Activated naive CD8-positive, alpha-beta T cell treated with anti-CD3 and anti-CD28 coated beads, Interleukin-2, amount 10 ng/mL, durations not matched to agents 7 days and 5 days (primary cell): Measurements from ENCODE around the gene NFATC1. TPM values are rescaled to one million over a fixed set of nuclear protein-coding genes. Genes with fewer than 3 reads are reported as not detected.

ENCODE experiments used
- ATAC-seq: fragments of 150-1000 bp; cut with Tn5 transposase; one replicate; pipeline ENCODE4 v1.10.0; 2021; ENCODE audit warnings: low read depth, moderate library complexity
- POLR2A ChIA-PET: fragments of 350-600 bp; sonication (Branson Sonifier 250); formaldehyde crosslinking; loops from one replicate; lab custom pipeline; 2021; ENCODE audit warnings: antibody characterized with exemption; lab: Charles Lee
- DNase-seq: peaks from one replicate; pipeline ENCODE4 v3.0.0; 2021
- H3K27ac Mint-ChIP-seq: one replicate; pipeline ENCODE4 v1.8.0; 2022; ENCODE audit warnings: mild to moderate bottlenecking, mixed read lengths
- H3K27me3 Mint-ChIP-seq: one replicate; pipeline ENCODE4 v1.8.0; 2022; ENCODE audit warnings: mild to moderate bottlenecking, moderate library complexity, mixed read lengths
- H3K36me3 Mint-ChIP-seq: one replicate; pipeline ENCODE4 v1.8.0; 2021; ENCODE audit warnings: mild to moderate bottlenecking, mixed read lengths
- H3K4me1 Mint-ChIP-seq: one replicate; pipeline ENCODE4 v1.8.0; 2021; ENCODE audit warnings: mixed read lengths
- H3K4me3 Mint-ChIP-seq: one replicate; pipeline ENCODE4 v1.8.0; 2022; ENCODE audit warnings: mild to moderate bottlenecking, moderate library complexity, mixed read lengths
- H3K9me3 Mint-ChIP-seq: one replicate; pipeline ENCODE4 v1.8.0; 2021; ENCODE audit warnings: mixed read lengths
- total RNA-seq, 2 experiments: library from RNA; stranded (reverse); gene quantifications; one replicate each; pipeline ENCODE4 v1.2.3, GENCODE V29; 2021

NFATC1 gene
- total RNA-seq, 2 experiments from 2014 or later, result 46.9 to 50.8 TPM

- Mint-ChIP-seq H3K4me1 (peaks cover 16% of the 10 kb centered on the region), H3K9me3 (peaks cover 7% of the 10 kb centered on the region)
Observed at GRCh38 chr18:79572093-79572780, 176.5 kb downstream of the NFATC1 start.

GRCh38 chr18:79572848-79573451 is 177.2 kb downstream of the NFATC1 start:
- DNase-seq (peak; percentile 16), ATAC-seq (no peak)
- Mint-ChIP-seq H3K4me3 (no peak overlapping the region), H3K9me3 (peaks cover 7% of the 10 kb centered on the region), H3K27me3 (no peaks in the 10 kb centered on the region), H3K36me3 (peaks cover 8% of the 10 kb centered on the region), H3K27ac (no peak overlapping the region), H3K4me1 (peaks cover 16% of the 10 kb centered on the region)
- POLR2A ChIA-PET, result no interaction called here

More at GRCh38 chr18:79572093-79572780, 176.5 kb downstream of the NFATC1 start:
- Mint-ChIP-seq H3K27me3 (no peaks in the 10 kb centered on the region), H3K27ac (no peak overlapping the region), H3K4me3 (no peak overlapping the region), H3K36me3 (peaks cover 8% of the 10 kb centered on the region)
- ATAC-seq (no peak), DNase-seq (peak; percentile 14)
- POLR2A ChIA-PET, result no interaction called here

- DNase-seq (peak; percentile 24), ATAC-seq (no peak)
- Mint-ChIP-seq H3K4me1 (peaks cover 16% of the 10 kb centered on the region), H3K27ac (no peak overlapping the region), H3K27me3 (no peaks in the 10 kb centered on the region), H3K4me3 (no peak overlapping the region), H3K36me3 (peaks cover 8% of the 10 kb centered on the region), H3K9me3 (peaks cover 7% of the 10 kb centered on the region)
- POLR2A ChIA-PET, result no interaction called here
Observed at GRCh38 chr18:79573921-79574491, 178.3 kb downstream of the NFATC1 start.

GRCh38 chr18:79574938-79575525 is 179.3 kb downstream of the NFATC1 start:
- Mint-ChIP-seq H3K9me3 (peaks cover 7% of the 10 kb centered on the region), H3K4me1 (peaks cover 14% of the 10 kb centered on the region), H3K36me3 (peaks cover 8% of the 10 kb centered on the region), H3K27me3 (no peaks in the 10 kb centered on the region), H3K27ac (peak overlapping the region; percentile 76), H3K4me3 (peak overlapping the region; percentile 33)
- DNase-seq (peak; percentile 59), ATAC-seq (peak; percentile 99)
- POLR2A ChIA-PET, result interaction anchor here (1.0 kb wide), 2 partner anchors 52 to 573 kb away, joined by 3 read pairs; no protein-coding TSS in a partner anchor

- ATAC-seq, result no peak
- Mint-ChIP-seq H3K4me1 (peaks cover 14% of the 10 kb centered on the region), H3K36me3 (peaks cover 8% of the 10 kb centered on the region), H3K27me3 (no peaks in the 10 kb centered on the region), H3K27ac (peak overlapping the region; percentile 76), H3K4me3 (peak overlapping the region; percentile 33), H3K9me3 (peaks cover 7% of the 10 kb centered on the region)
- peak; percentile 30 for DNase-seq
- POLR2A ChIA-PET, result no interaction called here
Observed at GRCh38 chr18:79575891-79576685, 180.4 kb downstream of the NFATC1 start.

- peak; percentile 24 for DNase-seq
- no peak for ATAC-seq
- peaks cover 8% of the 10 kb centered on the region for H3K36me3 Mint-ChIP-seq
- H3K27me3 Mint-ChIP-seq, result no peaks in the 10 kb centered on the region
- peaks cover 14% of the 10 kb centered on the region for H3K4me1 Mint-ChIP-seq
- POLR2A ChIA-PET, result no interaction called here
- peaks cover 7% of the 10 kb centered on the region for H3K9me3 Mint-ChIP-seq
- no peak overlapping the region for H3K4me3 Mint-ChIP-seq
- no peak overlapping the region for H3K27ac Mint-ChIP-seq
Observed at GRCh38 chr18:79576686-79577351, 181.1 kb downstream of the NFATC1 start.

GRCh38 chr18:79577451-79578395 is 182.0 kb downstream of the NFATC1 start:
- Mint-ChIP-seq H3K27ac (no peak overlapping the region), H3K27me3 (no peaks in the 10 kb centered on the region), H3K4me3 (no peak overlapping the region), H3K9me3 (peaks cover 6% of the 10 kb centered on the region), H3K36me3 (peaks cover 6% of the 10 kb centered on the region), H3K4me1 (peaks cover 14% of the 10 kb centered on the region)
- POLR2A ChIA-PET, result no interaction called here
- ATAC-seq (no peak), DNase-seq (peak; percentile 28)

GRCh38 chr18:79578396-79579260 is 182.9 kb downstream of the NFATC1 start:
- H3K4me3 Mint-ChIP-seq, result no peak overlapping the region
- peak; percentile 22 for DNase-seq
- no peaks in the 10 kb centered on the region for H3K9me3 Mint-ChIP-seq
- H3K4me1 Mint-ChIP-seq, result peaks cover 14% of the 10 kb centered on the region
- H3K36me3 Mint-ChIP-seq, result no peaks in the 10 kb centered on the region
- no peak overlapping the region for H3K27ac Mint-ChIP-seq
- no peaks in the 10 kb centered on the region for H3K27me3 Mint-ChIP-seq
- POLR2A ChIA-PET, result no interaction called here
- no peak for ATAC-seq
